Psoas muscle (tissue), 8 donors: ENCODE results near the gene SPATA21. TPM values are rescaled to one million over a fixed set of nuclear protein-coding genes. Genes with fewer than 3 reads are reported as not detected.
"Not testable (repeated sequence)": the region's sequence is repeated elsewhere in the genome, so short reads cannot be mapped to it uniquely, and the experiment has no call there.

Experiments
- ATAC-seq, 4 donors: fragments of 200-7000 bp; cut with Tn5 transposase; one replicate each; pipeline ENCODE4 v1.9.1; 2020; ENCODE audit warnings: moderate library complexity in 3 of 4, mild to moderate bottlenecking in 2 of 4
- DNase-seq, 2 donors: peaks; one replicate each; pipeline ENCODE4 v3.0.0-alpha.2; 2020
- H3K27ac ChIP-seq: fragments of 200-600 bp; one replicate; pipeline ENCODE4 v1.8.0; 2022
- H3K27me3 ChIP-seq, 3 donors: fragments of 200-600 bp in 1 of 3; one replicate each; pipeline versions ENCODE4 v1.6.1 to v1.8.0; 2013 to 2022; ENCODE audit warnings: low read length in 2 of 3, mild to moderate bottlenecking in 2 of 3, moderate library complexity in 1 of 3; ENCODE audit not compliant: insufficient read depth in 3 of 3
- H3K36me3 ChIP-seq, 2 donors: fragments of 200-600 bp in 1 of 2; one replicate each; pipeline versions ENCODE4 v1.6.1 to v1.8.0; 2013 to 2022; ENCODE audit warnings: low read depth in 1 of 2, mild to moderate bottlenecking in 1 of 2, moderate library complexity in 1 of 2; ENCODE audit not compliant: insufficient read depth in 1 of 2
- H3K4me1 ChIP-seq: fragments of 200-600 bp; one replicate; pipeline ENCODE4 v1.8.0; 2022
- H3K4me3 ChIP-seq: fragments of 200-600 bp; one replicate; pipeline ENCODE4 v1.8.0; 2022; ENCODE audit warnings: mild to moderate bottlenecking
- H3K9me3 ChIP-seq: fragments of 200-600 bp; one replicate; pipeline ENCODE4 v1.8.0; 2022
- CTCF ChIP-seq: fragments of 200-600 bp; IDR thresholded peaks from one replicate; pipeline ENCODE4 v1.8.0; 2022; ENCODE audit warnings: antibody characterized with exemption
- WGBS, 3 donors: extraction: QIAGEN DNeasy Blood & Tissue Kit; methylation state at CpG; one replicate each; pipeline versions ENCODE4 v1.1.6 to v1.1.7; 2013; 5-methylcytosine and 5-hydroxymethylcytosine counted together
- intact Hi-C, 2 donors: fragments of 100-400 bp; cut with DNase I; formaldehyde crosslinking; loops; one replicate each; pipeline versions ENCODE4 v1.11.0 to v1.14.2; 2022
- long read RNA-seq, 2 donors: library from polyadenylated mRNA; unstranded; transcript quantifications; one replicate each; pipeline ENCODE4 v2.0.0, GENCODE V29; 2021
- polyA plus RNA-seq, 3 donors: library from polyadenylated mRNA; stranded (reverse); fragments of 200-250 nt; gene quantifications; one replicate each; pipeline ENCODE4 v1.2.3, GENCODE V29; 2013
- total RNA-seq, 4 donors: library from RNA; stranded (reverse); fragmentation: NEBNext Ultra II Directional in 2 of 4; extraction: Animal tissue kit (Norgen Biotek cat#: 25700) in 2 of 4; gene quantifications; one replicate each; pipeline versions ENCODE4 v1.2.1 to v1.2.4, GENCODE V29; 2021 to 2023
- donor health status: healthy with polysubstance abuse.
- donor health status: DM: no; HTN: no; CAD: no; lungs with moderate emphysema.
- donor health status: Bipolar disorder and iron deficiency.
- donor health status: healthy.
- donor health status: DM: yes; HTN: yes; CAD: no.
- donor health status: DM: no; HTN: no; CAD: no.
- donor health status: DM: no; HTN: no; CAD: no.
- donor health status: DM: yes; HTN: yes; CAD: no.

The SPATA21 gene
- not detected for total RNA-seq
- under 1 TPM; 0.21 to 0.52 (median 0.44) TPM for polyA plus RNA-seq
- long read RNA-seq, donor 1, partial matches to known transcripts: 0 of 1 reads
- long read RNA-seq, donor 1, other reads (novel, unspliced or antisense): 1 of 1 reads
- long read RNA-seq, donor 2, partial matches to known transcripts: 0 of 9 reads
- long read RNA-seq, donor 2, other reads (novel, unspliced or antisense): 9 of 9 reads

GRCh38 chr1:16436946-16437474 is at the start of gene SPATA21:
Gene SPATA21 (minus strand): TSS chr1:16437424. CDS start chr1:16431371, 6,053 bp downstream.
- DNase-seq: no peak
- intact Hi-C loops: no loop called here
- Histone ChIP-seq H3K4me3 (no peak within 1 kb of the TSS), H3K9me3 (no peaks in the 10 kb centered on the region), H3K27me3 (no peaks in the 10 kb centered on the region), H3K27ac (no peak within 1 kb of the TSS), H3K36me3 (no peaks in the 10 kb centered on the region), H3K4me1 (peaks cover 11% of the 10 kb centered on the region)
- no peak for ATAC-seq
- TF ChIP-seq CTCF: no peak
- 77 to 88% (median 84%) methylated on average over 3 of the region's 3 CpGs for WGBS, 3 donors

- peaks cover 0 to 54% of the 10 kb centered on the region in 2 donors for H3K36me3 ChIP-seq
- H3K27me3 ChIP-seq, ATAC-seq, DNase-seq, intact Hi-C loops, H3K9me3 ChIP-seq, H3K27ac ChIP-seq, H3K4me1 ChIP-seq, H3K4me3 ChIP-seq: not testable (repeated sequence)
Observed at GRCh38 chr1:16487011-16487410, 49.8 kb upstream of the SPATA21 start.

GRCh38 chr1:16486316-16486715 is 49.1 kb upstream of the SPATA21 start:
- H3K9me3 ChIP-seq, H3K4me3 ChIP-seq, intact Hi-C loops, H3K27ac ChIP-seq, H3K27me3 ChIP-seq, ATAC-seq, H3K4me1 ChIP-seq, DNase-seq: not testable (repeated sequence)
- H3K36me3 ChIP-seq: peaks cover 0 to 59% of the 10 kb centered on the region in 2 donors
- 68 to 89% (median 74%) methylated on average over 8 of the region's 8 CpGs for WGBS, 3 donors

GRCh38 chr1:16484931-16485330 is 47.7 kb upstream of the SPATA21 start:
- H3K4me3 ChIP-seq: no peak overlapping the region
- DNase-seq: no peak
- H3K36me3 ChIP-seq: peaks cover 0 to 72% of the 10 kb centered on the region in 2 donors
- no peaks in the 10 kb centered on the region for H3K27me3 ChIP-seq
- H3K4me1 ChIP-seq: no peaks in the 10 kb centered on the region
- WGBS, 3 donors: 83 to 90% (median 88%) methylated on average over 6 of the region's 6 CpGs
- H3K9me3 ChIP-seq: no peaks in the 10 kb centered on the region
- intact Hi-C loops: no loop called here
- no peak for TF ChIP-seq CTCF
- ATAC-seq: no peak
- no peak overlapping the region for H3K27ac ChIP-seq

GRCh38 chr1:16484501-16484835 is 47.2 kb upstream of the SPATA21 start:
- no peak for TF ChIP-seq CTCF
- Histone ChIP-seq H3K4me3 (no peak overlapping the region), H3K27ac (no peak overlapping the region), H3K36me3 (peaks cover 0 to 72% of the 10 kb centered on the region in 2 donors), H3K4me1 (no peaks in the 10 kb centered on the region), H3K9me3 (no peaks in the 10 kb centered on the region), H3K27me3 (no peaks in the 10 kb centered on the region)
- intact Hi-C loops: no loop called here
- ATAC-seq (no peak), DNase-seq (no peak)
- 94 to 100% (median 95%) methylated on average over 4 to 8 of the region's 8 CpGs for WGBS, 3 donors

- ATAC-seq, H3K9me3 ChIP-seq, H3K27me3 ChIP-seq, H3K27ac ChIP-seq, intact Hi-C loops, H3K4me1 ChIP-seq, DNase-seq, H3K4me3 ChIP-seq: not testable (repeated sequence)
- 89 to 93% (median 89%) methylated on average over 15 to 45 of the region's 45 CpGs for WGBS, 3 donors
- H3K36me3 ChIP-seq: peaks cover 0 to 70% of the 10 kb centered on the region in 2 donors
Observed at GRCh38 chr1:16483639-16484500, 46.6 kb upstream of the SPATA21 start.

GRCh38 chr1:16483146-16483545 is 45.9 kb upstream of the SPATA21 start:
- intact Hi-C loops: not testable (repeated sequence)

More at GRCh38 chr1:16483146-16483545, 45.9 kb upstream of the SPATA21 start:
- H3K36me3 ChIP-seq: peaks cover 0 to 76% of the 10 kb centered on the region in 2 donors
- not testable (repeated sequence) for DNase-seq, H3K4me1 ChIP-seq, H3K27me3 ChIP-seq, H3K27ac ChIP-seq, H3K4me3 ChIP-seq, H3K9me3 ChIP-seq
- ATAC-seq: peak in 1 of 4 donors; percentile 20
- WGBS, 3 donors: 96 to 99% (median 98%) methylated on average over 16 to 26 of the region's 26 CpGs
